HT-29 (cell line): ENCODE results near the gene S100A4. TPM values are rescaled to one million over a fixed set of nuclear protein-coding genes. Genes with fewer than 3 reads are reported as not detected.
"Not testable (repeated sequence)": the region's sequence is repeated elsewhere in the genome, so short reads cannot be mapped to it uniquely, and the experiment has no call there.

ENCODE experiments used
- DNase-seq: peaks from one replicate; pipeline ENCODE4 v3.0.0-alpha.2; 2015; ENCODE audit warnings: low spot score
- total RNA-seq: library from RNA; depleted of rRNA; stranded (reverse); fragments of >200 nt; shearing (Covaris generic); gene quantifications from 2 replicates; pipeline ENCODE4 v1.2.3, GENCODE V29; 2014

S100A4 gene
- total RNA-seq, 1 experiment from 2014 or later: 694 TPM

DNA sequence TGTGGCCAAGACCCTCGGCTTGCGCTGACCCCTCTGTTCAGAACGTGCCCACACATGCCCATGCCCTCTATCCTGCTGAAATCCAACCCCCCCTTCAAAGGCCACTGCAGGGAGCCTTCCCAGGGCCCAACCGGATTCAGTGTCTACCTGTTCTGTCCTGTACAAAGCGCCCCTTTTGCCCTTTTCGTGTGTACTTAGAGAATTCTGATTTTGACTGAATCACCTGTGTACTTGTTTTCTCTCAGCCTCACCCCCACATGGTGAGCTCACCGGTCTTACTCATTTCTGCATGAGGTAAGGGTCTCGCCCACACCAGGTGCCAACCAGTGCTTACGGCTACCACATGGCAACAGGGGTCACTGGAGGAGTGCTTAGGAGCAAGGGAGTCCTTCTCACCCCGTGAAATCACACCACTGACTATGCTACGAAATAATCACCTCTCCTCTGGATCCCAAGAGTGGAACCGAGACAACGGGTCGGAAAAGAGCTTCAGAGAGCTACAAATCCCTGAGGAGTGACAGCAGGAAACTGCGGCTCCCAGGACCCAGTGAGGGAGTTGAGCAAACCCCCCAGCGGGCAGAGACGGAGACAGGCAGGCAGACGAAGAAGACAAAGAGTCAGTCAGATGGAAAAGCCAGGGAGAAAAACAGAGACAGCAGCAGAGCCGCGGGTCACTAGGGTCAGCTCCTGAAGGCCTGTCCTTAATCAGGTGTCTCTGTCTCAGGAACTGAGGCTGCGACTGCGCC, 22.2 kb upstream of the S100A4 start:
- DNase-seq: peak; percentile 46

DNA sequence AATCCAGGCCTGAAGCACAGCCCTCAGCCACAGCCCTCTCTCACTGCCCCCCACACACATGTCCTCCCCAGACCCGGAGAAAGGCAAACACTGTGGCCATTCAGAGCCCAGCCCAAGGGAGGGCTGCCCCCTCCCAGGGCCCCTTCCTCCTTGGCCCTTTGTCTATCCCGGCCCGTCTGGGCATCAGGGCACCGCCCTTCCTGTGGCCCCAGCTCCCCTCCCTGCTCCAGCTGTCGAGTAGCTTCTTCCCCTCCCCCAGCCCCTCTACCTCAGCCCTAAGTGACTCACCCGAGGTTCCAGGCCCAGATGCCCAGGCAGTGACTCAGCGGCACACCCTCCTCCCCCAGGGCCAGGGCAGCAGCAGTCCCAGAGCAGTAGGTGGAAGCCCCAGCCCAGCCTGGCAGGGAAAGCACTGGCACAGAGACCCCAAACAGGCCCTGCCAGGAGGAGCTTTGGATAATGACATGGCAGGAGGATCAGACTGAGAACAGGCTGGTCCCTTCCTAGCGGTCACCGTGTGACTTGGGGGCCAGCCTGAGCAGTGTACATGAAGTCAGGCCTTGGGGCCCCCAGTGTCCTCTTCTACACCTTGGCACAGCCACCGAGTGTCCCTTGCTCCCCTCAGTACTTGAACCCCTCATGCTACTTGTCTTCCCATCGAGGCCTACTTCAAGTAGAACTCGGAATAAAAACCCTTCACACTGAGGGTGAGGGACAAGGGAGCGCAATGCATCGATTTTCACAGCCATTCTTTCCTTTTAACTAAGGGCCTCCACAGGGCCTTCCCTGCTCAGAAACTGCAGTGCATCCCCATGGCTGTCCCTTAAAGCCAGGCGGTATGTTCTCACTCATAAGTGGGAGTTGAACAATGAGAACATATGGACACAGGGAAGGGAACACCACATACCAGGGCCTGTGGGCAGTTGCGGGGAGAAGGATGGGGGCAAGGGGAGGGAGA, 21.1 kb upstream of the S100A4 start:
- peak; percentile 98 for DNase-seq

DNA sequence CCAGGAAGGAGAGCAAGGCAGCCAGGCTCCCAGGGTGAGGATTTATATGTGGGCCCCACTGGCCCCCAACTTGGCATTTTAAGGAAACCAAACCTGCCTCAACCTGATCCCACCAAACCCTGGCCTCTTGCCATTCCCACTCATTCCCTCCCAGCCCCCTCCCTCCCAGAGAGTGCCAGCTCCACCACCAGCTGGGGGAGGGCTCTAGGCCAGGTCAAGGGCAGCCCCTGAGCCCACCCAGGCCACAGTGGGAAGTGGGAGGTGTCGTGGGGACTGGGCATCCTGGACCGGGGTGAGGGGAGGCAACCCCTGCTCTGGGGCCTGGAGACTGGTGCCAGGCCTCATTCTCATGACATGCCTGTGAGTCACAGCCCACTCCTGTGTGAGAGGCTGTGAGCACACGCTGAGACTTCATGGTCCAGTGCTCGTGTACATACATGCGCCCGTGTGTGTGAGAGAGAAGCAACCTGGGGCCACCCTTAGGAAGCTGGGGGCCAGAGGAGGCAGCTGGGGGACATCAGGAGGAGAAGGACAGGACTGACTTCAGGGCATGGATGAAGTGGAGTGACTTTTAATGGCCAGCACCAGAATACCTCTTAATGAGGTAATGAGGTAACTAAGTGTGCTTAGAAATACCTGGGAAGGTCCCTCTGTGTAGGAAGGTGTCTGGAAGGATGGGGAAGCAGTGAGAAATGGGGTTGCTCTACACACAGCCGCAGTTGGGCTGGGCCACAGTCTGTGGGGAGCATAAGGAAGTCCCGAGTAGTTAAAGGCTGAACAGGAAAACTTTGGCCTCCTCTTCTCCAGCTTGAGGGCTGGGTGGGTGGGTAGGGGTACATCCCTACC, 20.1 kb upstream of the S100A4 start, which contains the start of gene S100A2:
TSS of gene S100A2 (minus strand) at position 316 of the 846 bp plus-strand sequence. CDS start 1,967 bp downstream, outside the sequence.
- peak; percentile 81 for DNase-seq

DNA sequence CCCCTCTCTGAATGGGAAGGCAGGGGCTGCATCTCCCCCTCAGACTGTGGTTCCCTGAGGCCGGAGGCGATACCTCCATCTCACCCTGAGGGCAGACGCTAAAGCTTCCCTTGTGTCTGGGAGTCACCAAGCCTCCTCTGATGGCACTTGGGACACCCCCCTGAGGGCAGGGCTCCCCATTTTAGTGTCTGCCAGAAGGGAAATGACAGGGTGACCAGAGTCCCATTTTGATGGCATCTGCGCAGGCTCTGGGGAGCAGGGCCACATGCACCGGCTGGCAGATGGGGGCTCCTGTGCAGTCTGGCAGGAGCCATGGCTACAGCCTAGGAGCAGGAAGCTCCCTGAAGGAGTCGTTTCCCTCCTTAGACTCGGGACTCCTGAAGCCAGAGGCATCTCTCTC, 18.4 kb upstream of the S100A4 start:
- no peak for DNase-seq

DNA sequence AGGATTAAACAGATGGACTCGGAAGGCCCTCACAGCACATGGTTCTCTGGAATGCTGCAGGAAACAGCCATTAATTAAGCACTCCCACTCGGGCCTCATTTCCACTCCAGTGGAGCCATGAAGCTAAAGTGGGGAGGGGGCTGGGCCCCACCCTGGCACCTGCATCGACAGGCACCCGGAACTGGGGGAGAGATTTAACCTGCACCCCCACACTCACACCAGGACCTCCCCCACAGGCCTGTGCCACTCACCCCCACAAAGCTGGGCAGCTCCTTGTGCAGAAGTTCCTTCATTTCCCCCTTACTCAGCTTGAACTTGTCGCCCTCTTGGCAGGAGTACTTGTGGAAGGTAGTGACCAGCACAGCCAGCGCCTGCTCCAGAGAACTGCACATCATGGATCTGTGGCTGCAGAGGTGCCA, 17.9 kb upstream of the S100A4 start:
- no peak for DNase-seq

DNA sequence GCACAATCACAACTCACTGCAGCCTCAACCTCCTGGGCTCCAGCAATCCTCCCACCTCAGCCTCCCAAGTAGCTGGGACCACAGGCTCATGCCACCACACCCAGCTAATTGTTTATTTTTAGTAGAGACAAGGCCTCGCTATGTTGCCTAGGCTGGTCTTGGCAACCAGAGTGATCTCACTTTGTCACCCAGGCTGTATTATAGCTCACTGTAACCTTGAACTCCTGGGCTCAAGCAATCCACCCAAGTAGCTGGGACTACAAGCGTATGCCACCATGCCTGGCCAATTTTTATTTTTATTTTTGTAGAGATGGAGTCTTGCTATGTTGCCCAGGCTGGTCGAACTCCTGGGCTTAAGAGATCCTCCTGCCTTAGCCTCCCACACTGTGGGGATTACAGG, 16.4 kb upstream of the S100A4 start:
- DNase-seq: not testable (repeated sequence)

DNA sequence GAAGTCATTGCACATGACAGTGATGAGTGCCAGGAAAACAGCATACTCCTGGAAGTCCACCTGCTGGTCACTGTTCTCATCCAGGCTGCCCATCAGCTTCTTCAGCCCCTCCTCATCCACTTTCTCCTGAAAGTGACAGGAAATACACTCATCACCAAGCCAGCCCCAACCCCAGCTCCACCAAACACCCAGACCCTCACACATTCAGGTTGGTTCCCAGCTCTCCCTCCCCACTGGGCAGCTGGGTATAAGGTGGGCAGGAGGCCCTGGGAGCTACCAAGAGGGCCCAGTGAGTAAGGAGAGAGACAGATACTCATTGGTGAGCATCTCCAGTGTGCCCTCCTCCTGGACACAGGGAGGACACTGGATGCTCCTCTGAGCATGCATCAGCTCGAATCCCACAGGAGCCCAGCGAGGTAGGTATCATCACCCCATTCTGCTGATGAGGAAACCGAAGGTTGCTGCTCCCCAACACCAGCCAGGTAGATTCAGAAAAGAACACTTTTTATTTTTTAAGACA, 15.9 kb upstream of the S100A4 start:
- no peak for DNase-seq

DNA sequence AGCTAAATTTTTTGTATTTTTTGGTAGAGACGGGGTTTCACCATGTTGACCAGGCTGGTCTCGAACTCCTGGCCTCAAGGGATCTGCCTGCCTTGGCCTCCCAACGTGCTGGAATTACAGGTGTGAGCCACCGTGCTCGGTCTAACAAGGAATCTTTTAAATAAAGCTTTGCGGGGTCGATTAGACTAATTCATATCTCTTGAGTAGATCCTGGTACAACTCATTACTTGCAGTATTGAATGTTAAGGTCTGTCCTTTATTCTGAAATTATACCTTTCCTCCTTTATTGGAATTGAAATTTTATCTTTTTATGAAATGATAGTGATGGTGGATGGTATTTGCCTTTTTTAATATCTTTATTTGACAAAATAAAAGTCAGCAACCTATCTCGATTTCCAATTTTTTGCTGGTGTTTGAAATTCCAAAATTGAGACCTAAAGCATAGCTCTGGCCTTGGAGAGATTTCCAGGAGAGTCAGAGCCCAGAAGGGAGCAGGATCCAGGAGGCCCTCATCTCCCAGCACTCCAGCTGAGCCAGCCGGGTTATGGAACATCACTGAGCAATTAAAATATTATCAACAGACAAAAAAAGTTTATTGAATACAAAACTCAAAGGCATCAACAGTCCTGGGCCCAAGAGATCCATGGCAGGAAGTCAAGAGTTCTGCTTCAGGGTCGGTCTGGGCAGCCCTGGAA, 15.3 kb upstream of the S100A4 start:
- DNase-seq: no peak

DNA sequence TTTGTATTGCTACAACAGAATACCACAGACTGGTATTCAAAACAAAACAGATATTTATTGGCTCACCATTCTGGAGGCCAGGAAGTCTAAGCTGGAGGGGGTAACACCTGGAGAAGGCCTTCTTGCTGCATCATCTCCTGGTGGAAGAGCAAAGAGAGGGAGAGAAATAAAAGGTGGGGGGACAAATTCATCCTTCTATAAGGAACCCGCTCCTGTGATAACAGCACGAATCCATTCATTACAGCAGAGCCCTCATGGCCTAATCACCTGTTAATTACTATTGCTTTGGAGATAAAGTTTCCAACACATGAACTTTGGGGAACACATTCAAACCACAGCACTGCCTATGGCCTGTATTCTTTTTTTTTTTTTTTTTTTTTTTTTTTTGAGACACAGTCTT, 14.6 kb upstream of the S100A4 start:
- DNase-seq: no peak

DNA sequence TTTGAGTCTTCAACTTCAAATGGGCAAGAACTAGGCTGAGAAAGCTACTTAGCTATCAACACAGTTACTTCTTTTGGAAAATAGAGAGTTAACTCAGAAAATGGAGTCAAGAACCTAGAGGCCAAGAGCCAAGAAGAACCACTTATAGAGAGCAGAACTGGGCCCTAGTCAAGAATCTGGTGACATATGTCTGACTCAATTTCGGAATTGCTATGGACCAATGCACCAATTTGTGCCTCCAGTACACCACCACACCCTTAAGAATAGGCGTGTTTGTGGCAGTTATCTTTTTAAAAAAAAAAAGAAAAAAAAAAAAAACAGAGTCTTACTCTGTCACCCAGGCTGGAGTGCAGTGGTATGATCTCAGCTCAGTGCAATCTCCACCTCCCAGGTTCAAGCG, 12.3 kb upstream of the S100A4 start:
- no peak for DNase-seq

DNA sequence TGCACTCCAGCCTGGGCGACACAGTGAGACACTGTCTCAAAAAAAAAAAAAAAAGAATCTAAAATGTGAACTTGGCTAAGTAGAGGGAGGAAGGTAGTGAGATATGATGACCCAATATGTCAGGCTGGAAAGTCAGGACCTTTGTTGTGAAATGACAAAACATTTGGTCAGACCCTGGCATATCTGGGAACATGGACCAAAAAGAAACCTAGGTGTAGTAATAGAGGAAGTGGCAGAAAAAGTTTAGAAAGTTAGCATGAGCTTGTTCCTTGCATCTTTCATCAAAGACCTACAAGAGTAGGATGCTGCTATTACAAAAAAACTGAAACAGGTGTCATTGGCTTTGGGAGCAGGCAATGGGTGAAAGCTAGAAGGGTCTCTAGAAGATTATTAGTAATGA, 10.7 kb upstream of the S100A4 start:
- DNase-seq: no peak

DNA sequence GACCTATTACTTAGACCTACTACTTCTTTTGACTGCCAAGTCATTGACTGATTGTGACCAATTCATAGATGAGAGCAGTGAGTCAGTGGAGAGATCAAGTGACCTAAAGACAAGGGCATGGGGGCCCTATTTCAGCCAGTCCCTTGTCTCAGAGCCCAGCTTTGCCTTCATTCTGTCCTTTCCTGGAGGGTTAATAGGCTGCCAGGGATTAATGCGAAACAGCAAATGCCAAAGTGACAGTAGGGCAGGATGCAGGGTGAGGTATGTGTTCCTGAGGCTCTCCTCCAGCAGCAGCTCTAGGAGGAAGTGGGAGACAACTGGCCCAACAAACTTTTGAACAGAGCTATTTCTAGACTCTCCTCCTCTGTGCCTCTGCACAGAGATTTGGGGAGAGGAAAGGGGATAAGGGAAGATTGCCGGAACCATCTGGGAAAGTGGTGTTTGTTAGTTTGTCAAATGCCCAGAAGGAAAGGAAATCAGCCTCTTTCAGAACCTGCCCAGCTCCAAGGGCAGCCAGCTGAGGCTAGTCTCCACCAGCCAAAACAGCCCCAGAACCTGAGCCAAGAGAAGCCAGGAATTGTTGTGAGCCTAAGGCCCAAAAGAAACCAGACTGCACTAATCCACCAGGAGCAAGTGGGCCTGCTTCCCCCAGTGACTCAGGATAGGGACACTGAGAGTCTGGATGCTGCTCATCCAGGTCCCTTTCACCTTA, 8.4 kb upstream of the S100A4 start:
- no peak for DNase-seq

DNA sequence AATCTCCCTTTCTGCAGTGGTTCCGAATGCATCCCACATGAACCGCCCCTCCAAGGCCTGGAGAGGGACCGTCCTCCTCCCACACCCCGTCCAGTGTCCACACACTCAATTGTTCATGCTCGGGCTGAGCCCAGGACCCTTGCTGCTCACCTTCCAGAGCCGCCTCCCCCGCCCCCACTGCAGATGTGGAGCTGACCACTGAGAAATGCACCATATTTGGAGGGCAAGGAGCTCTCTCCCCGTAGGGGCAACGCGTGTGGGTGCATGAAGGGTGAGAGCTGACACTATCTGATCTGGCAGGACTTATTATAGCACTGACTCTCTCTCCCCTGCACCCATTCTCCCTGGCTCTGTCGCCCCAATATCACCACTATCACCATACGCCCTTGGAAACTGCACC, 7.5 kb upstream of the S100A4 start:
- DNase-seq: no peak

DNA sequence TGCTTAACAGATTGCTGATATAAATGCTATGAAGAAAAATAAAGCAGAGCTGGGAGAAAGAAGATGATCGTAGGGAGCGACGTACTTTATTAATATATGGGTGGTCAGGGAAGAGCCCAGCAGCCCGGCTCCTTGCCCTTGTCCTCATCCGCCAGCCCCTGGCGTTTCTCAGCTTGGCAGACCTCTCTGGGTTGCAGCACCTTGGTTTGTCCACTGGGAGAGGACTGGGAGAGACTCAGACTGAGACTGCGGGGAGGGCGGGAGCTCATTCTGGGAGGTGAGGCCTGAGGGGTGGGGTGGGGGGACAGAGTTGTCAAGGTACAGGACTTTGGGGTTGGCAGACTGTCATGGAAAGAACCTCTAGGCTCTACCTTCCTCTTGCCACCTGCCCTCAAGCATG, 6.7 kb upstream of the S100A4 start:
- DNase-seq: no peak

DNA sequence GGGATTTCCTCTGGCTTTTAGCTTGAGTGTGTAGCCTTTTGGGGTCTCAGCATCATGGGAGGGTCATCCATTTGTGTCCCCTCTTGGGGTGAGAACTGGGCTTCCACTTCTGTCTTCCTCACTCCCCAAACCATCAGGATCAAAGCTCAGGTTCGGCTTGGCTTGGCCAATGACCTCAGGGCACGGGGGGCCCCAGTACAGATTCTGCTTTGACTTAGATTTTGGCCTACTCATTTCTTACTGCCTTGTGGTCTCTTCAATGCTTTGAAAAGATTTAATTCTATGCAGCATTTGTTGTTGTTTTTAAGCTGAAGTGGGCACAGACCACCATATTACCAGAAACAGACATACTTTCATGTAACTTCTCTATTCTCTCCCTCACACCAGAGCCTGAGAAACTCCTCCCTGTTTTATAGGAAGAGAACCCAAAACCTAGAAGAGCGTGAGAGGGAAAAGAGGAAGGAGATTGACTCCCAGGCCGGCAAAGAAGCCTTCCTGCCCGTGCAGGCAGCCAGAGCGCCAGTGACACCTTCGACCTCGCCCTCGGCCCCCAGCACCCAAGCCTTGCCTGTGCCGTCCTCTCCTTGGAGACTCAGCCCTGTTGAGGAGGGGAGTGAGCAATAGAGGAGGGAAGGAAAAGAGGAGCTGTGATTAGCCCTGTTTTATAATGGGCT, 5.4 kb upstream of the S100A4 start:
- DNase-seq: no peak

DNA sequence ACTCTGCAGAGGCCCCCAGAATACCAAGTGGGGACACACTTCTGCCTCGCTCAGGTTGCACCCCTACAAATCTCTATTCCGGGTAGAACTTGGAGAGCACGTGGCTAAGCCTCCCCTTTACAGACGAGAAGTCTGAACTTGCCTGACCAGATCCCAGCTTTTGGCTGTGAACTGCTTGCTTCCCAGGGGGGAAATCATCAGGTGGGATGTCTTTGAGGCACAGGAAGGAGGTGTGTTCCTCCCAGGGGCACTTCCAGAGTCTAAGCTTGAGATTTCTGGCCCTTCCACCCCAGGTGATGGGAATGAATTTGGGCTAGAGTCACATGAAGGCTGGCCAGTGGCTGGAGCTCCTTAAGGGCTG, 4.8 kb upstream of the S100A4 start:
- DNase-seq: no peak

DNA sequence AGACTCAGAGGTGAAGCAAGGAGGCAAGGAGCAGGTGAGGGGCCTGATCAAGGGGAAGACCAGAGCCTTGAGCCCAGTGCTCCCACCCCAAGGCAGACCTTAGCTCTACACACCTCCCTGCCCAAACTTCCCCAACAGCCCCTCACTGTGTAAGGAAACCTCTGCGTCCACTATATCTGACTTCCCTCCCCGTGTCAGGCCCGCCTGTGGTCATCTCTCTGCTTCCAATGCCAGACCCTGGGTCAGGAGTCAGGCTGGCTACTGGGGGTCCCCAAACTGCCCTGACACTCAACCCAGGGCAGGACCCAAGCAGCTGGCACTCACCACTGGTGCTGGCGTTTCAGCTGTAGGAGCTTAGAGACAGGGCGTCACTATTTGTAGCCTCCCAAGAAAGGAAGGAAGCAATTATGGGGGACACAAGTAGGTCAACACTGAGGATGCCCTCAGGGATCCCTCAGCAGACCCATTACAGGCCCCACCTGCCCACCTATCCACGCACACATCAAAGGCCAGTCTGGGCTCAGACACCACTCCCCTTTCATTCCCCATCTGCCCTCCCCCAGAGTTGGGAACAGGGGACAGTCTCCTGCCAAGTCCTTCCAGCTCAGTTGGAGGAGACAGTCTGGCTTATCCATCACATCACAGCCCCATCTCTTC, 4.3 kb upstream of the S100A4 start:
- DNase-seq: no peak

DNA sequence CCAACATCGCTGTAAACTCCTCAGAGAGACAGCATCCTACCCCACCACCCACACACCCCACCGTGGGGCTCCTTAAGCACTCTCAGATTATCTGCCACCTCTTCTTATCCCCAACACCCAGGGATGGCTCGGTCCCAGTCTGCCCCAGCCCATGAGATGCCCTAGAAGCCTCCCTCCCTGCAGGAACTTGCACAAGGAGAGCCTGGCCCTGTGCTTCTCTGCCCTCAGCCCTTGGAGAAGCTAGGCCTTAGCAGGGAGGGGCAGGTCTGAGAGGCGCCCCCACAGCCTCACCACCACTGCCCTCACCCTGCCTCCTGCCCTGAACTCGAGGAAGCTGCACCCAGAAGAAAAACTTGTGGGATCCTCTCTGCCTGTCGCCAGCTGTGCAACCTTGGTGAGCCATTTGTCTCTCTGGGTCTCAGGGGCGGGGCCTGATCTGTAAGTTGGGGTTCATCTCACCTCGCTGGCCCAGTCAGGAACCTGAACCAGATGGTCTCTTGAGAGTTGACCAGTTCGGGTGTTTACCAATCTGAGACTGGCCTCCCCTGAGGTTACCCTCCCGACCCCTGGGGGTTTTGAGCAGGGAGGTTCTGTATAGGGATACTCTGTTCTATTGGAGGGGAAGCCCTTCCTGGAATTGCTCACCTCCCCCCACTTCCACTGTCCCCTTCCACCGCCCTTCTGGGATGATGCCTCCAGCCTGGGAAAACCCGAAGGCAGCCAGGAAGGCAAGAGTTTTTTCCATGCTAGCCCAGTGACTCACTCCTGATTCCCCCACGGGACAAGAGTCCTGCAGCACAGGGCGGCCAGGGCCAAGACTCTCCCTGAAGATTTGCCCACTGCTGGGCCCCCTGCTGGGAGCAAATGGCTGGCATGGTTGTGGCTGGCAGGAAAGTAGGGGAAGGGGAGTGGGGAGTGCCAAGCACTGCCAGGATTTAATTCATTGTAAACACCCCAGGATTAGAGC, 3.4 kb upstream of the S100A4 start, which contains the start of gene S100A3:
TSS of gene S100A3 (minus strand) at position 537 of the 967 bp plus-strand sequence. CDS start 773 bp downstream, outside the sequence.
- peak; percentile 45 for DNase-seq
